HL-60 (cell line): ENCODE results near the gene C1QC.

Source experiments
- CTCF ChIP-seq: IDR thresholded peaks from one replicate; pipeline ENCODE4 v1.5.1; 2011; ENCODE audit warnings: low read length, control low read depth, inconsistent platforms; ENCODE audit not compliant: insufficient read depth
- POLR2AphosphoS5 ChIP-seq: IDR thresholded peaks from 2 replicates; pipeline ENCODE4 v1.6.1; 2012; ENCODE audit warnings: low read depth

GRCh38 chr1:22654692-22655091 is 11.3 kb downstream of the C1QC start:
- no peak for TF ChIP-seq CTCF
- TF ChIP-seq POLR2AphosphoS5 = no peak
